OCI-LY3 (cell line): Measurements from ENCODE around the gene NHLH1.

Source experiments
- H2AFZ ChIP-seq: fragments of 200-600, 300-600 bp; shearing (Covaris generic); 2 replicates; pipeline ENCODE4 v1.6.0; 2014; ENCODE audit warnings: antibody characterized with exemption, low read depth, low read length
- H3K27ac ChIP-seq: fragments of 200-600, 300-600 bp; sonication (generic); 2 replicates; pipeline ENCODE4 v1.5.1; 2014; ENCODE audit warnings: mild to moderate bottlenecking, low read length, moderate library complexity, mixed read lengths
- H3K27me3 ChIP-seq: fragments of 200-600, 300-600 bp; sonication (generic); 2 replicates; pipeline ENCODE4 v1.6.1; 2014; ENCODE audit warnings: low read depth, low read length, mixed read lengths
- H3K36me3 ChIP-seq: fragments of 200-600, 300-600 bp; sonication (generic); replicated peaks from 2 replicates; pipeline ENCODE3; 2014; ENCODE audit warnings: low read depth, low read length, mixed read lengths
- H3K4me1 ChIP-seq: fragments of 300-600, 200-600 bp; sonication (generic); 2 replicates; pipeline ENCODE4 v1.6.1; 2014; ENCODE audit warnings: low read length, mixed read lengths
- H3K4me2 ChIP-seq: fragments of 200-600, 300-600 bp; sonication (generic); 2 replicates; pipeline ENCODE4 v1.6.1; 2014; ENCODE audit warnings: low read length, mixed read lengths
- H3K4me3 ChIP-seq: fragments of 300-600, 200-600 bp; sonication (generic); 2 replicates; pipeline ENCODE4 v1.5.1; 2014; ENCODE audit warnings: antibody characterized with exemption, mild to moderate bottlenecking, low read length, moderate library complexity
- H3K79me2 ChIP-seq: fragments of 300-600, 200-600 bp; shearing (Covaris generic); 2 replicates; pipeline ENCODE4 v1.6.1; 2014; ENCODE audit warnings: mild to moderate bottlenecking, low read length, mixed read lengths
- H3K9ac ChIP-seq: fragments of 300-600, 200-600 bp; shearing (Covaris generic); 2 replicates; pipeline ENCODE4 v1.6.0; 2014; ENCODE audit warnings: mild to moderate bottlenecking, low read length, moderate library complexity
- H3K9me3 ChIP-seq: fragments of 200-600, 300-600 bp; shearing (Covaris generic); 2 replicates; pipeline ENCODE4 v1.6.1; 2014; ENCODE audit warnings: low read length, mixed read lengths; ENCODE audit not compliant: insufficient read depth
- H4K20me1 ChIP-seq: fragments of 200-600, 300-600 bp; sonication (generic); 2 replicates; pipeline ENCODE4 v1.6.1; 2016; ENCODE audit warnings: low read length, mixed read lengths; ENCODE audit not compliant: insufficient read depth
- EZH2phosphoT487 ChIP-seq: fragments of 200-600 bp; shearing (Covaris generic); IDR thresholded peaks from 2 replicates; pipeline ENCODE4 v1.6.1; 2018; ENCODE audit warnings: antibody characterized with exemption, mixed run types, low read depth
- TF ChIP-seq, protein P1 (sequence below): fragments of 200-600, 300-600 bp; sonication (generic); IDR thresholded peaks from 2 replicates; pipeline ENCODE4 v1.5.1; 2014; ENCODE audit warnings: antibody characterized with exemption, low read length, low read depth

Gene NHLH1

DNA sequence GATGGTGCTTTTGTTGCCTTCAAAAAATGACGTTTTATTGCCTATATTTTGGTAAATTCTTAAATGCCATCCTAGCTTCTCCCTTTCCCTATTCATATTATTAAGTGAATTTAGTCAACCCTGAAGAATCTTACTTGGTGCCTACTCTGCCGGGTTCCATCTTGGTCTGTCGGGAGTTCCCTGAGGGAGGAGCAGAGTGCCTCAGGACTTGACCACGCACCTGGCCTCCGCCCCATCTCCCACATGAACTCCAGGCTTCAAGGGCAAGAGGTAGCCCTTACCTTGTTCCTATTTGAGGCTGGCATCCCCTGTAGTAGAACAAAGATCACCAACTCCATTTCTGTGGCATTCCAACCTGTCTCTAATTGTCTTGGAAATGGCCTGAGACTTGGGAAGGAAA lies 55.0 kb downstream of the NHLH1 start:
- Histone ChIP-seq H3K4me2 (no peak overlapping the region), H3K4me1 (no peaks in the 10 kb centered on the region), H3K9me3 (no peaks in the 10 kb centered on the region), H3K79me2 (no peaks in the 10 kb centered on the region), H4K20me1 (no peaks in the 10 kb centered on the region), H3K4me3 (no peak overlapping the region), H2AFZ (no peak overlapping the region), H3K27ac (no peak overlapping the region), H3K27me3 (no peaks in the 10 kb centered on the region), H3K9ac (no peak overlapping the region), H3K36me3 (no peaks in the 10 kb centered on the region)
- no peak for TF ChIP-seq EZH2phosphoT487
- TF ChIP-seq, protein P1, sequence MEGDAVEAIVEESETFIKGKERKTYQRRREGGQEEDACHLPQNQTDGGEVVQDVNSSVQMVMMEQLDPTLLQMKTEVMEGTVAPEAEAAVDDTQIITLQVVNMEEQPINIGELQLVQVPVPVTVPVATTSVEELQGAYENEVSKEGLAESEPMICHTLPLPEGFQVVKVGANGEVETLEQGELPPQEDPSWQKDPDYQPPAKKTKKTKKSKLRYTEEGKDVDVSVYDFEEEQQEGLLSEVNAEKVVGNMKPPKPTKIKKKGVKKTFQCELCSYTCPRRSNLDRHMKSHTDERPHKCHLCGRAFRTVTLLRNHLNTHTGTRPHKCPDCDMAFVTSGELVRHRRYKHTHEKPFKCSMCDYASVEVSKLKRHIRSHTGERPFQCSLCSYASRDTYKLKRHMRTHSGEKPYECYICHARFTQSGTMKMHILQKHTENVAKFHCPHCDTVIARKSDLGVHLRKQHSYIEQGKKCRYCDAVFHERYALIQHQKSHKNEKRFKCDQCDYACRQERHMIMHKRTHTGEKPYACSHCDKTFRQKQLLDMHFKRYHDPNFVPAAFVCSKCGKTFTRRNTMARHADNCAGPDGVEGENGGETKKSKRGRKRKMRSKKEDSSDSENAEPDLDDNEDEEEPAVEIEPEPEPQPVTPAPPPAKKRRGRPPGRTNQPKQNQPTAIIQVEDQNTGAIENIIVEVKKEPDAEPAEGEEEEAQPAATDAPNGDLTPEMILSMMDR: no peak
